Measurements from ENCODE around the gene SHANK2.

SHANK2 gene

DNA sequence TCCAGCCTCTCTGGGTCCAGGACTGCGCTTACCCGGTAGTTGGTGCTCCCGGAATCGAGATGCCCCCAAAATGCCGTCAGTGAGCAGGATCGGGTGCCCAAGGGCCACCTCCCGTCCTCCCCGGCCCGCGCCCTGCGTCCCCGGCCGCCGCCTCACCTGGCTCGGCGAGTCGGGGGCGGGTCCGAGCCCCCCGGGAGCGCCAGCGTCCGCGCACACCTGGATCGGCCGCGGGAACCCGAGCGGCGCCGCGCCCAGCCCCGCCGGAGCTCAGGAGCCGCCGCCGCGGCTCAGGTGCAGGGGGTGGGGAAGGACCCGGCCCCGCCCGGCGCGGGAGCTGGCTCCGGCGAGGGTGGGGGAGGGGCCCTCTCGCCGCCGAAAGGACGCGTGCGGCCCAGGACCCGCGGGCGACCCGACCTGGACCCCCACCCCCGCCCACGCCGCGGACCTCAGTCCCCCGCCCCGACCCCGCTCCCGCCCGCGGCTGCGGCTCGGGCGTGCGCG lies at the start of gene SHANK2:
TSS of gene SHANK2 (minus strand) at position 309 of the 501 bp plus-strand sequence. CDS start 105,251 bp downstream, outside the sequence.
- DNase-seq = no peak

GRCh38 chr11:71301858-71302533 lies 49.6 kb upstream of the SHANK2 start:
- no peak for DNase-seq

DNA sequence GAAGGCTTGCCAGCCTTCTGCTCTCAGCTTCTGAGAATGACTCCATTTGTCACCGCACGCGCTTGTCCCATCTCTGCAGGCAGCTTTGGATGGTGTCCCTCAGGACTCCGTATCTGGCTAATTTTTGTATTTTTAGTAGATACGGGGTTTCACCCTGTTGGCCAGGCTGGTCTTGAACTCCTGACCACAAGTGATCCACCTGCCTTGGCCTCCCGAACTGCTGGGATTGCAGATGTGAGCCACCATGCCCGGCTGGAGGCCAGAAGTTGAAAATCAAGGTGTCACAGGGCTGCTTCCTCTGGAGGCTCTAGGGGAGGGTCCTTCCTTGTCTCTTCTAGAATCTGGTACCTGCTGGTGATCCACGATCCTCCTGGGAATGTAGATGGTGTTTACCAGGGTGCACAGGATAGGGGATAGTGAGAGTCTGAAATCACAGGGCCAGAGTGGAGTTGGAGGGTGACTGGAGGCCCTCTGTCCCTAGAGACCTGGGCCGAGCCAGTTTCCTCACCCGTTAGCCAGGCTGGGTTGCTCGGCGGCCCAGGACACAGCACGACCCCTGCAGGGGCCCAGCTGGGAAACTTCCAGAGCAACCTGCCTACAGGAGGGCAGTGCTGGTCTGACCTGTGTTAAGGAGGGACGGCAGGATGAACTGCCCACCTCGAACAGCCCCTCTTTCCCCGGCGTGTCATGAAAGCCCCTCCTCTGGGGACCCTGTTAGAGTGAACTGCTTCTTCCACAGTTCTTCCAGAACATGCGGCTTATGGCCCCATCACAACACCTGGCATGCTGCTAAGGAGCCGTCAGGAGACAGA lies 48.9 kb upstream of the SHANK2 start:
- DNase-seq = no peak

GRCh38 chr11:71300187-71300586 lies 47.8 kb upstream of the SHANK2 start:
- DNase-seq = no peak

GRCh38 chr11:71298761-71299181 lies 46.4 kb upstream of the SHANK2 start:
- no peak for DNase-seq

DNA sequence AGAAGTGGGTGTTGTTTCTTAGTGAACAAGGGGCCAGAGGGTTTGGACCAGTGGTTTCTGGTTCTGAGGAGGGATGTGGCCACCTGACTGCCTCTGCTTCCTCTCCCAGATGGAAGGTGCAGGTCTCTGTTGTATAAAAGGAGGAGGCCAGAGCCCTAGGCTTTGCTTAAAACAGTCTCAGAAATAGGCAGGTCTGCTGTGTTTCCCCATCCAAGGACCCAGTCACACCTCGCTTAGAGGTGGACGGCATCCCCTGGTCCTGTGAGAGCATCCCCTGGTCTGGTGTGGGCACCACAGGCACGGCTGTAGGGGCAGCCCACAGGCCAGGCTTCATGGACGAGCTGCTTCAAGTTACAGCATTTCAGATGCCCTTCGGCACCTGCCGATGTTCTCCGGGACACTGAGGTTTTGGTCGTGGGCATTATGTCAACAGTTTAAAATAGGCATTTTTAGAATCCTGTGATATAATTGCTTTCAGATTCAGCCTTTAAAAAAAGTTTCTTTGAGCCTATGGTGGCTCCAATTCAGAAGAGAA lies 45.7 kb upstream of the SHANK2 start:
- no peak for DNase-seq

DNA sequence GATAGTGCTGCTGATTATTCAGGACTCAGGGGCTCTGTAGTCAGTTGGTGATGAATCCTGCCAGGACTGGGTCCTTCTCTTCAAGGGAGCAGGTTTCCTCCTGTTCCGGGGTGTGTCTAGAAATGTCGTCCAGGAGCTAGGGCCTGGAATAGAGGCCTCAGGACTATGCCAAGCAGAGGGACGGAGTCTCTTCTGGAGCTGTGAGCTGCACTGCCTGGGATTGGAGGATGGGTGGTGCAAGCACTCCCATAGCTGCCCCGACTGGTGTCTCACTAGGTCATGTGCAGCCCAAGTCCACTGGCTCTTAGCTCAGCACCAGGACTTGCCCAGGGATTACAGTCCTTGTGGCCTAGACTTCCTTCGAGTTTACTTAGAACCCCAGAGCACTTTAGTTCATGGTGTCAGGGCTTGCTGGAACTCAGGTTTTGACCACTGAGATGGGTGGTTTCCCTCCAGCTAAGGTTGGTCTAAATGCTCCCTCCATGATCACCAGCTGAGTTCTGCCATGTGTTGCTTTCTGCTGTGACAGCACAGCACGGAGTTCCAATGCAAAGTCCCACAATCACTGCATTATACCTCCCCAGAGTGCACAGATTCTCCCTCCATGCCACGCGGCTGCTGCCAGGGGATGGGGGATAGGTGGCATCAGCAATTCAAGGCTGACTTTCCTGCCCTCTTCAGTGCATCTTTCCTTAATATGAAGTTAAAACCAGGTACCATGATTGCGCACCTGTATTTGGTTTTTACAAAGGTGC lies 42.6 kb upstream of the SHANK2 start:
- no peak for DNase-seq

DNA sequence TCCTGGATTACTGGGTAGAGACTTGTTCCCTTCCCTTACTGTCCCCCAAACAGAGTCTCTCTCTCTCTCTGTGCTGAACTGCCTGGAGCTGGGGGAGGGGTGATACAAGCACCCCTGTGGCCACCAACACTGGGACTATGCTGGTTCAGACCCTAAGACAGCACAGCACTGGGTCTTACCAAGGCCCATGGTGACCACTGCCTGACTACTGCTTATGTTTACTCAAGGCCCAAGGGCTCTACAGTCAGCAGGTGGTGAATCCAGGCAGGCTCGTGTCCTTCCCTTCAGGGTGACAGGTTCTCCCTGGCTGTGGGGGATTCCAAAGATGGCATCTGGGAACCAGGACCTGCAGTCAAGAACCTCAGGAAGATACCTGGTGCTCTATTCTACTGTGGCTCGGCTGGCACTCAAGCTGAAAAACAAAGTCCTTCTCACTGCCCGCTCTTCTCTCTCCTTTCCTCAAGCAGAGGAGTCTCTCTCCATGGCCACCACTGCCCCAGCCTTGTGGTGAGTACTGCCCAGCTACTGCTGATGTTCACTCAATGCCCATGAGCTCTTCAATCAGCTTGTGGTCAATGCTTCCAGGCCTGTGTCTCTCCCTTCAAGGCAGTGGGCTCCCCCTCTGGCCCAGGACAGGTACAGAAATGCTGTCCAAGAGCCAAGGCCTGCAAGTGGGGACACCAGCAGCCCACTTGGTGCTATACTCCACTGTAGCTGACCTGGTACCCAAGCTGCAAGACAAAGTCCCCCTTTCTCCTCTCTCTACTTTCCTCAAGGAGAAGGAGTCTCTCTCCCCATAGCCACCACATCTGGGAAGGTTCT lies 41.8 kb upstream of the SHANK2 start:
- no peak for DNase-seq

- DNase-seq = no peak
Measured at GRCh38 chr11:71286701-71287643, 34.6 kb upstream of the SHANK2 start.

DNA sequence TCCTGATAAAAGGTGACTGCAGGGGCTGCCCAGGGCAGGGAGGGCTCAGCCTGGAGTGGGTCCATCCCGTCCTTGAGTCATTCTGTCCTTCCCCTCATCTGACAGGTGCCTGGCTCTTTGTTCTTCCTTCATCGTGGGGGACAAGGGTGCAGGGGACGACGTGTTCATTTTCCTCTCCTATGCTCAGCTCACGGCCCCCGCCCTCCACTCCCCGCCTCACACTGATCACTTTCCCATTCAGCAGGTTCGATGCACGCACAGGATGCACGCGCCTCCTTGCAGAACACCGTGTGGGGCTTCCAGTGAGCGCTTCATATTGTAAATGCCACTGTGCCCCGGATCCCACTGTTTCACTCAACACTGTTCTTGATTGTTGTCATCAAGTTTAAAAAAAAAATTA lies 32.7 kb upstream of the SHANK2 start:
- no peak for DNase-seq

DNA sequence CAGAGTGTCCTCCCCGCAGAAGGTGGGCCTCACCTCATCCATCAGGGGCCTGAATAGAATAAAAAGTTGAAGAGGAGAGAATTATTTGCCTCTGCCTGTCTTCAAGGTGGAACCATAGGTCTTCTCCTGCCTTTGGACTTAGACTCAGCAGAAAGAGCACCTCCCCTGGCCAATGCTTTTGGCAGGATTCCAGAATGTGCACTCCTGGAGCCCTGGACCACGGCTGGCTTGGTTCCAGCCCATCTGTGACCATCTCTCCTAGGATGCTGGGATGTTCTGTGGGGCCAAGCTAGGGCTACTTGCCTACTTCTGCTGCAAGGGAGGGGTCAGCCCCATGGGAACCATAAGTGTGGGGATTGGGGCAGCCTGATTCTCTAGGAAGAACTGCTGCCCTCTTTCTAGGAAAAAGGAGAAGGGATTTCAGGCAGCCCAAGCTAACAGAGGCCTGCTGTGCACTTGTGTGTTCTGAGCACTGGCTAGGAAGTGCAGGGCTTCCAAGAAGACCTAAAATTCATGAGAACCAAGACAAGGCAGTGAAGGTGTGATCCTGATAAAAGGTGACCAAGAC lies 32.2 kb upstream of the SHANK2 start:
- no peak for DNase-seq

DNA sequence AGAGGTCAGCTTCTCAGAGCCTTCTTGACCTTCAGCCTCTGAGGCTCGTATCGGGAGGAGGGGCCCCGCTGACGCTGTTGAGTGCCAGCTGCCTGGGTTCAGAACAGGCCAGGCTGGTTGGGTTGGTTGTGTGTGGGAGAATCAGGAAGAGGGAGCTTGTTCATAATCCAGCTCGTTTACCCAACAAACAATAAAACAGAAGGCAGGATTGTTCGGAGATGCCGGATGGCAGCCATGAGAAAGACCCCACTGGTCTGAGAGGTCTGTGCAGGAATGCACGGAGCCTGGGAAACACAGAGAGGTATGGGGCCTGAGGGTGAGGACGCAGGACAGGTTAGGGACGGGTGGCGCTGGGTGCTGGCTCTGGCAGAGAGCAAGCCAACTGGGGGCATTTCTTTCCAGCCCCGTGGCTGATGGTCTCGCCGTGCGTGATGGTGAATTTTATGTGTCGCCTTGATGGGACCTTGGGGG lies 31.6 kb upstream of the SHANK2 start:
- no peak for DNase-seq

- DNase-seq = no peak
Measured at GRCh38 chr11:71282581-71283351, 30.4 kb upstream of the SHANK2 start.

DNA sequence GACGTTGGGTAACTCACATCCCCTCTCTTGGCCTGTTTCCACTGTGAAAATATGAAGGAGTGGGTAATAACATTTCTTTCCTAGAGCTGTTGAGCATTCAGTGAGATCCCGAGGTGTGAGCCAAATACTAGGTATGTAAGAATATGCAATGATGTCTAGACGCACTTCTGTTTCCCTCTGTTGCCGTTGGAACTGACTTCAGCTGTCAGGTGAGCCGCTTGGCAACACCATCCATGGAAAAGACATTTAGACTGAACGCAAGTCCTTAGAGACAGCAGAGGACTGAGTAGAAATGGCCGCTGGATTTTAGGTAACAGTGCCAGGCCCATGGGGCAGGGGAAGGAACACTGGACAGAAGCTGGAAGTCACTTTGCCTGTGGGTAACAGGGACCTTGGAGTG lies 29.5 kb upstream of the SHANK2 start:
- DNase-seq = no peak

GRCh38 chr11:71281204-71281603 lies 28.8 kb upstream of the SHANK2 start:
- no peak for DNase-seq

DNA sequence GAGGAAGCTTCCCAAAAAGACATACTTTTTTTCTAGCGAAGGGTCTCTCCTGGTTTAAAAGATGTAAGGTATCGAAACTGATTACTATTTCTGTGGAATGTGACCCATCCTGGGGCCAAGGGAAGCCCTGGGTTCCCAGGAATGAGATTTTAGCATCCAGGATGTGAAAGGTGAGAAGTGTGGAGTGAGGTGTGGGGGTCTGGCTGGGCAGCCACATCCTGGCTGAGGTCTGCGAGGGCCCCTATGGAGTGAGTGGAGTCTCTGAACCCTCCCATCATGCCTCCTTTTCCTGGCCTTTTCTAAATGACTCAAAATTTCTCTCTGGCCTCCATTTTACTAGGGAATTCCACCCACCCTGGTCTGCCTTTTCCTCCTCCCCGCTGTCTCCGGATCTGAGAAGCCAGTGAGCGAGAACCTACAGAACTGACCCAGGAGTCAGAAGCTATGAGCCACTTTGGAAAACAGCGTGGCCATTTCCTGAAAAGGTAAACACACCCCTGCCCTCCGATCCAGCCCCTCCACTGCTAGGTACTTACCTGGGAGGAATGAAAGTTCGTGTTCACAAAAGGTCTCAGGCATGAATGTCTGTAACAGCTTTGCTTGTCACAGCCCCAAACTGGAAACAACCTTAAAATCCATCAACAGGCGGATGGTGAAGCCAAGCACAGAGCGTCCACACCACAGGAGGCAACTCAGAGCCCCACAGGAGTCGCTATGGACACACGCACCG lies 27.7 kb upstream of the SHANK2 start:
- no peak for DNase-seq

DNA sequence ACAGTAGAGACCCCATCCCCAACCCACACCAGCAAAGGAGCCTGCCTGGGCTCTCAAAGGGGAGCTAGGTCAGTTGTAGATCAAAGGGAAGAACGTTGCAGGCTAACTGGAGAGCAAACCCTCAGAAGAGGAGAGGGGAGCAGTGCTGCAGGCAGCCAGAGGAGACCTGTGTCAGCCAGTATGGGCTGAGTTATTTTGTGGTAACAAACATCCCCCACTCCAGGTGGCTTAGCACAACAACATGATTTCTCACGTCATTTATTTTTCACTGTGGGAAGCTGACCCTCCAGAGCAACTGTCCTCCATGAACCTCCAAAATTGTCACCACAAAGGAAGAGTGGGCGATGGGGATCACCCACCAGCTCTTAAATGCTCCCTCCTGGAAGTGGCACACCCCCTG lies 19.8 kb upstream of the SHANK2 start:
- no peak for DNase-seq

- no peak for DNase-seq
Measured at GRCh38 chr11:71269603-71270511, 17.5 kb upstream of the SHANK2 start.
